A549 treated with CpdA at 1 μM for 4 hours (cell line): Measurements from ENCODE around the gene DCAF8. TPM values are rescaled to one million over a fixed set of nuclear protein-coding genes. Genes with fewer than 3 reads are reported as not detected.

Source experiments
- total RNA-seq: library from RNA; stranded (reverse); fragments of 200-300 nt; extraction: Qiagen RNA extraction; gene quantifications from 5 replicates; pipeline ENCODE4 v1.2.3, GENCODE V29; 2022; ENCODE audit warnings: low read depth

Gene DCAF8
- total RNA-seq, result 48.2 to 62.4 TPM (median 49.6 TPM) in 5 replicates

DNA sequence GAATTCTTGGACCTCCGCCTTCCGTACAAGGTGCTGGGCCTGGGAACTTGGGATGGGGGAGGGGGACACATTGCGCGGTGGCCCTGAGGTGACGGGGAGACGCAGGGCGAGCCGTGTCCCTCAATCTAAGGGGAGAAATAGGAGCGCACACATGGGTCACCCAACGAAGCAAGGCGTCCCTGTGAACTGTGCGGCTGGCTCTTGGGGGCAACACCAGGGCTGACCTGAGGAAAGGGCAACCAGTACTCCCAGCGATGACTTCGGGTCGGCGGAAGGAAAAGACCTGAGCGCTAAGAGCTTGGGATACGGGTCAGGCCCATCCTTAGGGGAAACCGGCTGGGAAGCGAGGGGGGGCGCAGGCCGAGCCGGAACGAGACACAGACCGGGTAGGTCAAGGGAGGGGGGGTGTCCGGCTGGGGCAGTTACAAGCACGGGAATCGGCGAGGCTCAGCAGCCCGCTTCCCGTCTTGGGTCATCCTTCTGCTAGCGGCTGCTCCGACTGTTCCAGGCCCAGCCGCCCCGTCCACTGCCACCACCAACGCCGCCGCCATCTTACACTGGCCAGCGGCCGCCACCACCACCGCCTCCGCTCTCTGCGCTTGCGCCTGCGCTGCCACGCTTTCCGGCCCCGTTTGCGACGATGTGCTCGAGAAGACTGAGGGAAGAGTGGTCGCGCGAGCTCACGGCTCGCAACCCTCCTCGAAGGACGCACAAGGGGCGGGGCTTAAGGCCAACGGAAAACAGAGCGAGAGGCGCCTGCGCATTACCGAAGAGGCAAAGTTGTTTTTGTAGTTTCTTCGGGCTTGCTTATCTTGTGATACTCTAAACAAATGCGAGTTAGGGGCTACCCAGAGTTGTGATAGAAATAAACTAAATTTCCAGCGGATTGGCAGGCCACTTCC, at the start of gene DCAF8:
Gene DCAF8 (minus strand): TSS at position 657 of the 902 bp plus-strand sequence. CDS start 18,541 bp downstream, outside the sequence.

DNA sequence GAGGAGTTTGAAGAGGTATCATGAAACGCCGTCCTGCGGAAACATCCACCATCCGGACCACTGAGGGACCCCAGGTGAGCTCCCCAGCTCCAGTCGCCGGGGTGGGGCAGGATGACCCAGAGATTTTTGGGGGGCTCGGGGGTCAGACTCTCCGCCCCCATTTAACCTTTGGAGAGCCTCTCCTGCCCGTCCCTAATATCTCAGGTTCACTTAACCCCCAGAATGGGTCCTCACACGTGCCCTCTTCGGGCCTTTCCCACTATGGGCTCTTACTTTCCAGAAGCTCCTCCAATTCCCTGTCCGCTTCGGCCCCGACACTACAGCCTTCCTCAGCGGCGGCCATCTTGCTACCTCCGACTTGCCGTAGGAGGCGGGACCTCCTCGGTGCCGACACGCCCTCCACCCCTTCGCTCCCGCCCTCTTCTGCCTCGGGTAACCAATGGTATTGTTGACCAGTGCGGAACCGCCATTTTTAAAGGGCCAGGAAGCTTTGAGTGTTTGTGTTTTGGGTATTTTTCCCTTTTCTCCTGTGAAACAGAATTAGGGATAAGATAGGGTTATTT, 22.5 kb upstream of the DCAF8 start, which contains the start of gene PEX19:
Gene PEX19 (minus strand): TSS at position 352 of the 563 bp plus-strand sequence. CDS start 9 bp downstream, at position 343.

DNA sequence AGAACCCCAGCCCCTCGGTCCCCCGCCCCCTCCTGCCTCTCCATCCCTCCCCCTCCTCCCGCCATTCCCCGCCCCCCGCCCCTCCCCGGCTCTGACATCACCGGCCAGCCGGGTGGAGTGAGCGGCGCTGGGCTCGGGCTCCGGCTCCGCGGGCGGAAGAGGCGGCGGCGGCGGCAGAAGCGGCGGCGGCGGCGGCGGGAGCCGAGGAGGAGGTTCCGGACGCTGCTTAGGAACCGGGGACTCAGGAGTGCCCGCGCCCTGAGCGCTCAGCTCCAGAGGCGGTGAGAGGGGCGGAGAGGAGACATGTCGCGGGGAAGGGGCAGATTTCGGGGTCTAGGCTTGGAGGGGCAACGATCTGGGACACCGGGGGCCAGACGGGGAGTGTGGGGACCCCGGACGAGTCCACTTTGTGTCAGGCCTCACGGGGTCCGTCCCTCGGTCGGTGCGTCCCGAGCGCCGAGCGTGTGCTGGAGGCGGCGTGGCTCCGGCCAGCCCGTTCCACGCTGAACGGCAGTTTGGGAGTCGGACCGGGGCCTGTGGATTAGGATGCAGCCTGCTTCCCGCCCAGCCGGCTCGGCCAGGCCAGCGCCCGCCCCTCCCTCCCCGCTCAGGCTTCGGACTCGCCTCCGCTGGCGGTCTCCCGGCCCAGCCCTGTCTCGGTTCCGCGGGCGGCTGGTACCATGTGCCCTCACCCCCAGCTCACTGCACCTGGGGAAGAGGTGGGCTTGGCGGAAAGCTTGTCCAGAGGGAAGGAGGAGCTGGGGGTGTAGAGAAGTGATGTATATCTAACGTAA, 56.9 kb downstream of the DCAF8 start, which contains the start of gene PEA15:
Gene PEA15 (plus strand): TSS at position 143 of the 794 bp plus-strand sequence. CDS start 6,161 bp downstream, outside the sequence.

DNA sequence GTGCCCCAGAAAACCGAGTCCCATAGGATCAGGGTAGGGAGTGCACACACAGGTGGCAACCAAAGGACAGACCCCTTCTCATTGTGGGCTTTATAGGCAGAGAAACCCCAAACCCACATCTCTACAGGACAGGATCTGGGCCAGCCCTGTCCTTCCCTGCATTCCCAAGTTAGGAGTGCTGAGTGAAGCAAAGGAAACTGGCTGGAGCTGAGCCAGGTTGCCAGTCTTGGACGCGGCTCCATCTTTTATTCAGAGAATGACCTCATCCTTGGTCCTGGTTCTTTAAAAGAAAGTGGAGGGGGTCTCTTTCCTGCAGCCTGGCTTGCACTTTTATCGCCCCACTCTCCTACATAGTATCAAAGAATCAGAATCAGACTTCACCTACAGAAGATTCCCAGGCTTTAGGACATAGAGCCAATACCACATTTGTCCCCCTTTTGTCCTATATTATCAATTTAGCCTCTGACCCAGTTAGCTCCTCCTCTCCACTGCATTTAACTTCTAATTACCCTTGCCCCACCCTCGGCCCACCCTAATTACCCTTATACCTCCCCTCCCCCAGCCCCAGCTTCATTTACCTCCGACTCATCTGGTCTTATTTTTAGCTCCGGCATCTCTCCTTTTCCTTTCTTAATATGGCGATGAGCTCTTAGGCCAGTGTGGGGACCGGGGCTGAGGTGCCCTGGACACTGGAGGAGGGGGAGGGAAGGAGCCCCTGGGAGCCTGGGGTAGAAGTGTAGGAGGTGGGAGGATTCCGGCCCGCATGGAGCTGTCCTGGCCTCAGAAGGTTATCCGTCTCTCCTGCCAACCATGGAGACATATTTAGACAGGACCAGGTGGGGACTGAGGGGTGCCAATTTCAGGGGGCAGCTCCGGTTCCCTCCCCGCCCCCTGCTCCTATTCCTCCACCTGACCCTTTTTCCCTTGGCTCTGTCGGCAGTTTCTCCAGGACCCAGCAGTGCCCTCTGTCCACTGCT, 72.4 kb downstream of the DCAF8 start, which contains the start of gene CASQ1:
Gene CASQ1 (plus strand): TSS at position 927 of the 977 bp plus-strand sequence. CDS start 177 bp downstream, outside the sequence.

Other genes starting within 250 kb of the DCAF8 start
- gene PIGM, start 230.6 kb downstream of the DCAF8 start, total RNA-seq, result 3.8 to 4.6 TPM (median 4.3 TPM) in 5 replicates
- 0.02 TPM in 1 of 5 replicates, not detected in the others for gene KCNJ10, start 192.4 kb downstream of the DCAF8 start, total RNA-seq
- gene KCNJ9, start 181.0 kb downstream of the DCAF8 start, total RNA-seq, result 0.06 TPM in 1 of 5 replicates, not detected in the others
- 6.7 to 9.8 TPM (median 8.4 TPM) in 5 replicates for gene IGSF8, start 163.9 kb downstream of the DCAF8 start, total RNA-seq
- gene ATP1A2, start 146.8 kb downstream of the DCAF8 start, total RNA-seq, result 0.01 to 0.05 TPM (median 0.03 TPM) in 3 of 5 replicates, not detected in the others
- gene ATP1A4, start 110.9 kb downstream of the DCAF8 start, total RNA-seq, result not detected in 5 replicates
- not detected in 5 replicates for gene CASQ1, start 72.0 kb downstream of the DCAF8 start, total RNA-seq
- 190 to 210 TPM (median 203 TPM) in 5 replicates for gene PEA15, start 57.2 kb downstream of the DCAF8 start, total RNA-seq
- gene PEX19, start 22.6 kb upstream of the DCAF8 start, total RNA-seq, result 19.8 to 27.0 TPM (median 25.6 TPM) in 5 replicates
- 74.5 to 111 TPM (median 81.8 TPM) in 5 replicates for gene COPA, start 80.7 kb upstream of the DCAF8 start, total RNA-seq
- 43.4 to 50.3 TPM (median 46.3 TPM) in 5 replicates for gene NCSTN, start 80.8 kb upstream of the DCAF8 start, total RNA-seq
- 0.10 to 0.78 TPM (median 0.48 TPM) in 5 replicates for gene NHLH1, start 104.5 kb upstream of the DCAF8 start, total RNA-seq
- 0.84 to 1.4 TPM (median 1.1 TPM) in 5 replicates for gene VANGL2, start 138.0 kb upstream of the DCAF8 start, total RNA-seq